ENCODE results near the gene HOOK1.

The HOOK1 gene

GRCh38 chr1:59803458-59804038 lies 11.2 kb upstream of the HOOK1 start:
- no peak overlapping the region for H3K4me3 ChIP-seq (replicated peaks; ENCODE audit: insufficient read depth, low read length)

GRCh38 chr1:59804301-59804700 lies 10.4 kb upstream of the HOOK1 start:
- TF ChIP-seq REST (IDR thresholded peaks at IDR 0.05; ENCODE audit: insufficient replicate concordance, low read depth) (no peak), POLR2AphosphoS5 (IDR thresholded peaks at IDR 0.05; ENCODE audit: low read depth) (no peak), SPI1 (IDR thresholded peaks at IDR 0.05; ENCODE audit: borderline replicate concordance, low read depth) (no peak), GABPA (IDR thresholded peaks at IDR 0.05; ENCODE audit: low read depth) (no peak), CTCF (IDR thresholded peaks at IDR 0.05; ENCODE audit: insufficient read depth, low read length) (no peak)
- DNase-seq (ENCODE audit: low read depth in 1 of 2, low spot score in 1 of 2) = no peak
- no peak overlapping the region for H3K27ac ChIP-seq (replicated peaks)
- H3K27me3 ChIP-seq (ENCODE audit: insufficient read depth, poor library complexity, severe bottlenecking) = no peaks in the 10 kb centered on the region
- no peak overlapping the region for H3K4me3 ChIP-seq (replicated peaks; ENCODE audit: insufficient read depth, low read length)

More at GRCh38 chr1:59803458-59804038, 11.2 kb upstream of the HOOK1 start:
- Histone ChIP-seq H3K27me3 (ENCODE audit: insufficient read depth, poor library complexity, severe bottlenecking) (no peaks in the 10 kb centered on the region), H3K27ac (replicated peaks) (no peak overlapping the region)
- DNase-seq (ENCODE audit: low read depth in 1 of 2, low spot score in 1 of 2) = no peak
- TF ChIP-seq REST (IDR thresholded peaks at IDR 0.05; ENCODE audit: insufficient replicate concordance, low read depth) = no peak

- TF ChIP-seq CTCF (IDR thresholded peaks at IDR 0.05; ENCODE audit: insufficient read depth, low read length) = no peak
- no peak for TF ChIP-seq SPI1 (IDR thresholded peaks at IDR 0.05; ENCODE audit: borderline replicate concordance, low read depth)
- TF ChIP-seq POLR2AphosphoS5 (IDR thresholded peaks at IDR 0.05; ENCODE audit: low read depth) = no peak
- no peak for TF ChIP-seq GABPA (IDR thresholded peaks at IDR 0.05; ENCODE audit: low read depth)
- no peak for TF ChIP-seq REST (IDR thresholded peaks at IDR 0.05; ENCODE audit: insufficient replicate concordance, low read depth)
- no peak for DNase-seq (ENCODE audit: low read depth in 1 of 2, low spot score in 1 of 2)
- H3K27ac ChIP-seq (replicated peaks) = no peak overlapping the region
- no peaks in the 10 kb centered on the region for H3K27me3 ChIP-seq (ENCODE audit: insufficient read depth, poor library complexity, severe bottlenecking)
- no peak overlapping the region for H3K4me3 ChIP-seq (replicated peaks; ENCODE audit: insufficient read depth, low read length)
These were observed 9.2 kb upstream of the HOOK1 start for GRCh38 chr1:59805554-59805953.

Data from HL-60 (cell line).